Mesenchymal stem cell (in vitro differentiated cells and primary cell): ENCODE results near the gene UNC5B.

Source experiments
- DNase-seq: peaks from one replicate; pipeline ENCODE4 v3.0.0-alpha.2; 2013
- H2AFZ ChIP-seq: one replicate; pipeline ENCODE4 v1.6.1; 2013; ENCODE audit warnings: low read depth, mild to moderate bottlenecking, control low read depth, inconsistent platforms, low read length, moderate library complexity
- H2AK5ac ChIP-seq: 2 replicates; pipeline ENCODE4 v1.6.1; 2013; ENCODE audit warnings: low read length, moderate library complexity, mild to moderate bottlenecking, inconsistent platforms; ENCODE audit not compliant: severe bottlenecking
- H2BK120ac ChIP-seq: one replicate; pipeline ENCODE4 v1.6.1; 2013; ENCODE audit warnings: low read depth, mild to moderate bottlenecking, inconsistent platforms, low read length, moderate library complexity
- H2BK12ac ChIP-seq, 2 experiments: one replicate each; pipeline ENCODE4 v1.6.1; 2013; ENCODE audit warnings: inconsistent platforms in 2 of 2, low read length in 2 of 2, mild to moderate bottlenecking in 2 of 2, moderate library complexity in 2 of 2, control low read depth in 1 of 2
- H2BK15ac ChIP-seq: one replicate; pipeline ENCODE4 v1.6.1; 2013; ENCODE audit warnings: mild to moderate bottlenecking, low read depth, inconsistent platforms; ENCODE audit not compliant: poor library complexity, severe bottlenecking
- H2BK5ac ChIP-seq: 2 replicates; pipeline ENCODE4 v1.6.1; 2013; ENCODE audit warnings: low read depth, mild to moderate bottlenecking, low read length, control low read depth, inconsistent platforms; ENCODE audit not compliant: poor library complexity, severe bottlenecking
- H3K14ac ChIP-seq, 2 experiments: one replicate each; pipeline ENCODE4 v1.6.1; 2013; ENCODE audit warnings: inconsistent platforms in 2 of 2, low read length in 2 of 2, control low read depth in 1 of 2, mild to moderate bottlenecking in 1 of 2, moderate library complexity in 1 of 2
- H3K18ac ChIP-seq, 2 experiments: one replicate each; pipeline ENCODE4 v1.6.1; 2013; ENCODE audit warnings: inconsistent platforms in 2 of 2, low read length in 2 of 2, control low read depth in 1 of 2, low read depth in 1 of 2, mild to moderate bottlenecking in 1 of 2
- H3K23ac ChIP-seq, 2 experiments: one replicate each; pipeline ENCODE4 v1.6.1; 2013; ENCODE audit warnings: inconsistent platforms in 2 of 2, low read length in 2 of 2, mild to moderate bottlenecking in 2 of 2, moderate library complexity in 2 of 2, control low read depth in 1 of 2
- H3K27ac ChIP-seq: 2 replicates; pipeline ENCODE4 v1.5.1; 2013; ENCODE audit warnings: mild to moderate bottlenecking, moderate library complexity, low read length, control low read depth, inconsistent platforms; ENCODE audit not compliant: poor library complexity, severe bottlenecking
- H3K27me3 ChIP-seq, 2 experiments: 2 replicates each; pipeline versions ENCODE4 v1.6.1 to v1.7.0; 2013; ENCODE audit warnings: low read length in 2 of 2, mild to moderate bottlenecking in 2 of 2, moderate library complexity in 2 of 2, control low read depth in 1 of 2, inconsistent platforms in 1 of 2; ENCODE audit not compliant: control insufficient read depth in 1 of 2, insufficient read depth in 1 of 2
- H3K36me3 ChIP-seq, 2 experiments: 2 replicates each; pipeline versions ENCODE4 v1.6.1 to v1.7.0; 2013; ENCODE audit warnings: low read length in 2 of 2, control low read depth in 1 of 2, inconsistent platforms in 1 of 2, low read depth in 1 of 2, mild to moderate bottlenecking in 1 of 2; ENCODE audit not compliant: insufficient read depth in 2 of 2, control insufficient read depth in 1 of 2
- H3K4ac ChIP-seq, 2 experiments: one replicate each; pipeline ENCODE4 v1.6.1; 2013; ENCODE audit warnings: inconsistent platforms in 2 of 2, low read length in 2 of 2, mild to moderate bottlenecking in 2 of 2, moderate library complexity in 2 of 2, control low read depth in 1 of 2, low read depth in 1 of 2
- H3K4me1 ChIP-seq: 2 replicates; pipeline ENCODE4 v1.6.1; 2013; ENCODE audit warnings: low read depth, low read length, control low read depth; ENCODE audit not compliant: control insufficient read depth, insufficient read depth
- H3K4me2 ChIP-seq: 2 replicates; pipeline ENCODE4 v1.6.1; 2013; ENCODE audit warnings: low read length, mild to moderate bottlenecking, inconsistent platforms; ENCODE audit not compliant: poor library complexity, severe bottlenecking
- H3K4me3 ChIP-seq, 2 experiments: 2 replicates each; pipeline versions ENCODE4 v1.5.1 to v1.7.0; 2013; ENCODE audit warnings: low read length in 2 of 2, mild to moderate bottlenecking in 2 of 2, control low read depth in 1 of 2, low read depth in 1 of 2; ENCODE audit not compliant: insufficient read depth in 1 of 2
- H3K79me1 ChIP-seq: replicated peaks from 2 replicates; pipeline ENCODE4 v1.6.1; 2013; ENCODE audit warnings: mild to moderate bottlenecking, control low read depth, low read length, inconsistent platforms; ENCODE audit not compliant: poor library complexity, severe bottlenecking
- H3K9ac ChIP-seq: 2 replicates; pipeline ENCODE4 v1.7.0; 2013; ENCODE audit warnings: mild to moderate bottlenecking, low read length, moderate library complexity
- H3K9me3 ChIP-seq: 2 replicates; pipeline ENCODE4 v1.7.0; 2013; ENCODE audit warnings: mild to moderate bottlenecking, low read length; ENCODE audit not compliant: control insufficient read depth
- H4K8ac ChIP-seq: one replicate; pipeline ENCODE4 v1.6.1; 2013; ENCODE audit warnings: inconsistent platforms, mild to moderate bottlenecking, low read length, moderate library complexity
- H4K91ac ChIP-seq: one replicate; pipeline ENCODE4 v1.6.1; 2013; ENCODE audit warnings: mild to moderate bottlenecking, low read length, inconsistent platforms
- WGBS: methylation state at CpG from one replicate; pipeline ENCODE4 v1.1.7; 2013; ENCODE audit warnings: mixed read lengths; 5-methylcytosine and 5-hydroxymethylcytosine counted together

The UNC5B gene

DNA sequence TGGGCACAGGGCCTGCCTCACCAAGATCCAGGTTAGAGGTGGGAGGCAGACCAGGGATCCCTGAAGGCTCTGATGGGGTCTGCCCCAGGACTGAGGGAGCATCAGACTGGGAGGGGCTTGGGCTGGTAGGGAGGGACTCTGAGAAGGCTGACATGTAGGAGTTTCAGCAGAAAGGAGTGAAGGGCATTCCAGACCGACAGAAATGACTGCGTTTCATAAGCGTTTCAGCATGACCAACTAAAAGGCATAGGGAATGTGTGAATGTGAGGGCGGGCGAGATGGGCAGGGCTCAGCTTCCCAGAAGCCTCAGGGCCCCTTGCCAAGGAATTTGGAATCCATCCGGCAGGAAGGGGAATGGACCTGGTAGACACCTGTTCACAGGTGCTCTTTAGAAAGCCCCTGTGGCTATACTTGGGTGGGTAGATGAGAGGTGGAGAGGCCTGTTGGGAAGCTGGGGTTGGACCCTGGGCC is 81.8 kb downstream of the UNC5B start:
- WGBS = 95% methylated on average over 6 of the region's 6 CpGs
- no peak overlapping the region for H2AK5ac ChIP-seq
- no peak overlapping the region for H3K4me3 ChIP-seq
- H3K23ac ChIP-seq = no peak overlapping the region
- H3K27me3 ChIP-seq = peaks cover 0 to 41% of the 10 kb centered on the region in 2 experiments
- no peak overlapping the region for H4K8ac ChIP-seq
- H3K4me2 ChIP-seq = no peak overlapping the region
- H3K14ac ChIP-seq = no peak overlapping the region
- H3K9ac ChIP-seq = no peak overlapping the region
- no peaks in the 10 kb centered on the region for H3K4me1 ChIP-seq
- H3K27ac ChIP-seq = no peak overlapping the region
- H4K91ac ChIP-seq = peak overlapping the region; percentile 2
- H2BK12ac ChIP-seq = no peak overlapping the region
- DNase-seq = no peak
- no peak overlapping the region for H2BK5ac ChIP-seq
- no peak overlapping the region for H2AFZ ChIP-seq
- H2BK120ac ChIP-seq = no peak overlapping the region
- H3K79me1 ChIP-seq = no peaks in the 10 kb centered on the region
- no peak overlapping the region for H3K18ac ChIP-seq
- no peak overlapping the region for H3K4ac ChIP-seq
- no peaks in the 10 kb centered on the region for H3K9me3 ChIP-seq
- no peak overlapping the region for H2BK15ac ChIP-seq
- peaks cover 0 to 14% of the 10 kb centered on the region in 2 experiments for H3K36me3 ChIP-seq

DNA sequence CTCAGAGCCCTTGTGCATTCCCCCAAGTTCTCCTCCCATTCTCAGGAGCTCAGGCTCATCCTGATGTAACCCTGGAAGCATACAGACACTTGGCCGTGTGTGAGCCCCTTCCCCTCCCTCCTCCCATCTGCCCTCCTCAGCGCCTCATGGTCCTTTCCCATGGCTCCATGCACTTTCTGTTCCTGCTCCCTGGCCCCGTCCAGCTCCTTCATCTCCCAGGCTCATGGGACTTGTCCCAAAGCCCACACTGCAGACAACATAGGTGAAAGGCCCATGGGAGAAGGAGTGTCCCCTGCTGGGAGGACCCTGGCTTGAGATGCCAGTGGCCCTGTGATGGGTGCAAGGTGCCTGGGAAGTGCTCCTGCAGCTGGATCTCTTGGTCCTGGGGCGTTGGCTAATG is 82.5 kb downstream of the UNC5B start:
- Histone ChIP-seq H3K14ac (no peak overlapping the region), H3K79me1 (no peaks in the 10 kb centered on the region)

DNA sequence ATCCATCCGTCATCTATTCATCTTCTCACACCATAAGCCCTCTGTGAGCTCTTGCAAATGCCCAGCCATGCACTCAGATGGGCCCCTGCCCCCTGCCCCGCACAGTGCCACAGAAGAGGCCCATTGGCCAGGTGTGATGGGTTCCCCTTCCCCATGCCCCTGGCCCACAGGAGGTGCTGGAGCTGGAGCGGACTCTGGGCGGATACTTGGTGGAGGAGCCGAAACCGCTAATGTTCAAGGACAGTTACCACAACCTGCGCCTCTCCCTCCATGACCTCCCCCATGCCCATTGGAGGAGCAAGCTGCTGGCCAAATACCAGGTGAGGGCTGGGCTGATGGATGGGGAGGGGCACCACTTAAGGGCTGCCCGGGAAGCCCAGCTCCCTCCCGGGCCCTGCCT is 83.3 kb downstream of the UNC5B start:
- Histone ChIP-seq H3K14ac (no peak overlapping the region), H3K23ac (no peak overlapping the region), H3K27me3 (peaks cover 0 to 46% of the 10 kb centered on the region in 2 experiments), H3K4me1 (no peaks in the 10 kb centered on the region), H3K4me2 (no peak overlapping the region), H3K27ac (no peak overlapping the region), H2AFZ (no peak overlapping the region), H2BK120ac (no peak overlapping the region), H2AK5ac (no peak overlapping the region), H3K9ac (no peak overlapping the region), H2BK12ac (no peak overlapping the region), H3K4me3 (no peak overlapping the region), H3K4ac (no peak overlapping the region), H4K8ac (no peak overlapping the region), H3K36me3 (peaks cover 0 to 14% of the 10 kb centered on the region in 2 experiments), H3K9me3 (no peaks in the 10 kb centered on the region), H2BK15ac (no peak overlapping the region), H2BK5ac (no peak overlapping the region), H3K79me1 (no peaks in the 10 kb centered on the region), H3K18ac (no peak overlapping the region), H4K91ac (no peak overlapping the region)
- 79% methylated on average over 5 of the region's 9 CpGs for WGBS
- no peak for DNase-seq

More for the DNA sequence above, 82.5 kb downstream of the UNC5B start:
- Histone ChIP-seq H3K4me3 (no peak overlapping the region), H2BK120ac (no peak overlapping the region), H2BK5ac (no peak overlapping the region), H2AK5ac (no peak overlapping the region), H4K8ac (no peak overlapping the region), H3K23ac (no peak overlapping the region), H2BK12ac (no peak overlapping the region), H3K9me3 (no peaks in the 10 kb centered on the region), H2AFZ (no peak overlapping the region), H4K91ac (no peak overlapping the region), H3K4me2 (no peak overlapping the region), H3K18ac (no peak overlapping the region), H2BK15ac (no peak overlapping the region), H3K27ac (no peak overlapping the region), H3K4me1 (no peaks in the 10 kb centered on the region), H3K27me3 (peaks cover 0 to 38% of the 10 kb centered on the region in 2 experiments), H3K36me3 (peaks cover 0 to 14% of the 10 kb centered on the region in 2 experiments), H3K4ac (no peak overlapping the region), H3K9ac (no peak overlapping the region)
- DNase-seq = no peak
- WGBS = 87% methylated on average over 4 of the region's 4 CpGs

DNA sequence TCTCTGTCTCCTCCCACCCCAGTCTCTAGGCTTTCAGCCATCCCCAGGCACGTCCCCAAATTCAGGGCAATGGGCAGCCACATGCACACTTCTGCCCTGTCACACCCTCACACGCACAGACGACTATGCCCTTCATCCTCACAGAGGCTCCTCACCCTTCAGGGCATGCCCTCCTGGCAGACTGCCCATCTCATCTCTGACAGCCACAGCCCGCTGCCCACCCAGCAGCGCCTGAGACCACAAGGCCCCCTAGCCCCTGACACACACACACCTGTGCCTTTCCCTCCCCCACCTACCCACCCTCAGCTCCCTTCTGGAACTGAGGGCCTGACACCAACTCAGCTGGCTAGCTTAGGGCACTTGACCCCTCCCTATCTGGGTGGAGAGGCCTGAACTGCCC is 83.7 kb downstream of the UNC5B start:
- Histone ChIP-seq H2BK5ac (no peak overlapping the region), H3K4me1 (no peaks in the 10 kb centered on the region), H3K18ac (no peak overlapping the region), H3K14ac (no peak overlapping the region), H3K36me3 (peaks cover 0 to 14% of the 10 kb centered on the region in 2 experiments), H3K23ac (no peak overlapping the region), H2BK12ac (no peak overlapping the region), H3K4me3 (no peak overlapping the region), H3K4me2 (no peak overlapping the region), H3K4ac (no peak overlapping the region), H3K27ac (no peak overlapping the region), H2AK5ac (no peak overlapping the region), H4K91ac (no peak overlapping the region), H2BK120ac (no peak overlapping the region), H3K9ac (no peak overlapping the region), H4K8ac (no peak overlapping the region), H2AFZ (no peak overlapping the region), H2BK15ac (no peak overlapping the region), H3K27me3 (peaks cover 0 to 50% of the 10 kb centered on the region in 2 experiments), H3K9me3 (no peaks in the 10 kb centered on the region), H3K79me1 (no peaks in the 10 kb centered on the region)
- DNase-seq = no peak
- 77% methylated on average over 5 of the region's 5 CpGs for WGBS
